HT1080 (cell line): ENCODE data around the gene ITGB1BP1. TPM values are rescaled to one million over a fixed set of nuclear protein-coding genes. Genes with fewer than 3 reads are reported as not detected.

Experiments
- DNase-seq: peaks from one replicate; pipeline ENCODE4 v3.0.0-alpha.2; 2015; ENCODE audit warnings: low read depth
- total RNA-seq: library from RNA; depleted of rRNA; stranded (reverse); fragments of >200 nt; shearing (Covaris generic); gene quantifications from 2 replicates; pipeline ENCODE4 v1.2.3, GENCODE V29; 2014

ITGB1BP1 gene
- total RNA-seq, 1 experiment from 2014 or later: 123 TPM

GRCh38 chr2:9428965-9429577 is 5.7 kb upstream of the ITGB1BP1 start:
- no peak for DNase-seq

- DNase-seq: no peak
These were observed 1.3 kb upstream of the ITGB1BP1 start for GRCh38 chr2:9424447-9425164.

GRCh38 chr2:9423922-9424272 is 569 bp upstream of the ITGB1BP1 start:
- DNase-seq: no peak

GRCh38 chr2:9422321-9423099 is 818 bp downstream of the ITGB1BP1 start:
- DNase-seq: peak; percentile 47

- DNase-seq: no peak
These were observed 2.8 kb downstream of the ITGB1BP1 start for GRCh38 chr2:9420495-9420894.

- DNase-seq: no peak
These were observed 3.8 kb downstream of the ITGB1BP1 start for GRCh38 chr2:9419541-9419940.

- no peak for DNase-seq
These were observed 4.6 kb downstream of the ITGB1BP1 start for GRCh38 chr2:9418746-9419145.

- no peak for DNase-seq
These were observed 5.6 kb downstream of the ITGB1BP1 start for GRCh38 chr2:9417725-9418124.

- DNase-seq: no peak
These were observed 6.4 kb downstream of the ITGB1BP1 start for GRCh38 chr2:9416962-9417316.

- DNase-seq: no peak
These were observed 6.9 kb downstream of the ITGB1BP1 start for GRCh38 chr2:9416267-9416961.

GRCh38 chr2:9415516-9416169 is 7.7 kb downstream of the ITGB1BP1 start:
- DNase-seq: no peak

GRCh38 chr2:9412781-9413180 is 10.5 kb downstream of the ITGB1BP1 start:
- no peak for DNase-seq

- DNase-seq: no peak
These were observed 13.2 kb downstream of the ITGB1BP1 start for GRCh38 chr2:9410108-9410507.

- DNase-seq: no peak
These were observed 14.6 kb downstream of the ITGB1BP1 start for GRCh38 chr2:9408641-9409151.

- DNase-seq: no peak
These were observed 15.9 kb downstream of the ITGB1BP1 start for GRCh38 chr2:9407363-9407811.

- no peak for DNase-seq
These were observed 16.6 kb downstream of the ITGB1BP1 start for GRCh38 chr2:9406529-9407362.

- no peak for DNase-seq
These were observed 17.7 kb downstream of the ITGB1BP1 start for GRCh38 chr2:9405636-9406035.

GRCh38 chr2:9404451-9404850 is 18.9 kb downstream of the ITGB1BP1 start:
- no peak for DNase-seq

GRCh38 chr2:9403924-9404323 is 19.4 kb downstream of the ITGB1BP1 start:
- no peak for DNase-seq
